Upper lobe of left lung (tissue), 4 donors: ENCODE data around the gene CHURC1.

Experiments
- CTCF ChIP-seq, 6 experiments: fragments of 450-650 bp in 4 of 6; fragments of 200-600 bp in 2 of 6; sonication (generic) in 2 of 6; IDR thresholded peaks; one replicate each; pipeline ENCODE4 v1.5.1; 2016 to 2019; ENCODE audit warnings: antibody characterized with exemption in 6 of 6
- EP300 ChIP-seq, 4 donors: sonication (generic); formaldehyde crosslinking; IDR thresholded peaks; one replicate each; pipeline ENCODE4 v1.5.1; 2017; ENCODE audit warnings: antibody characterized with exemption in 4 of 4, control low read depth in 2 of 4
- POLR2A ChIP-seq, 4 donors: fragments of 450-650 bp; IDR thresholded peaks; one replicate each; pipeline ENCODE4 v1.5.1; 2016 to 2017; ENCODE audit warnings: antibody characterized with exemption in 4 of 4, mild to moderate bottlenecking in 2 of 4

- TF ChIP-seq CTCF (IDR thresholded peaks at IDR 0.05), result no peak
- TF ChIP-seq POLR2A (IDR thresholded peaks at IDR 0.05), result no peak
- TF ChIP-seq EP300 (IDR thresholded peaks at IDR 0.05), result no peak
Observed at GRCh38 chr14:64968167-64968566, 53.9 kb downstream of the CHURC1 start.
